ENCODE results near the gene ATP6V0B. TPM values are rescaled to one million over a fixed set of nuclear protein-coding genes. Genes with fewer than 3 reads are reported as not detected.
A peak's percentile ranks its signal among the peaks of the same experiment; 100 is the strongest.

Gene ATP6V0B
- total and polyA plus RNA-seq, 2 of the 13 experiments (the other 11 are each of a cell fraction or from before 2014, with no cell fraction given): 157 to 161 TPM

GRCh38 chr1:43974443-43975248 lies at the start of gene ATP6V0B (continued):
- TF ChIP-seq ZNF557 (CRISPR knock-in tag; IDR thresholded peaks at IDR 0.05) (no peak), MED8 (CRISPR knock-in tag; IDR thresholded peaks at IDR 0.05; ENCODE audit: insufficient replicate concordance) (peak; percentile 58), CERS6 (CRISPR knock-in tag; IDR thresholded peaks at IDR 0.05) (no peak), ARID5B (CRISPR knock-in tag; IDR thresholded peaks at IDR 0.05) (no peak), PHF21A (CRISPR knock-in tag; IDR thresholded peaks at IDR 0.05) (peak; percentile 75; the same call in 1 of the 2 replicates), TMF1 (CRISPR knock-in tag; IDR thresholded peaks at IDR 0.05; ENCODE audit: low read depth) (peak; percentile 73; the same call in 1 of the 2 replicates), MXI1 (IDR thresholded peaks at IDR 0.05; ENCODE audit: borderline replicate concordance, low read depth, low read length) (peak; percentile 84; the same call in 1 of the 3 replicates), MXD4 (CRISPR knock-in tag; IDR thresholded peaks at IDR 0.05) (peak; percentile 84), XBP1 (CRISPR knock-in tag; IDR thresholded peaks at IDR 0.05) (no peak), ZNF275 (CRISPR knock-in tag; IDR thresholded peaks at IDR 0.05; ENCODE audit: borderline replicate concordance) (peak; percentile 89; the same call in 1 of the 2 replicates), DMAP1 (CRISPR knock-in tag; IDR thresholded peaks at IDR 0.05) (peak; percentile 70; the same call in 1 of the 2 replicates), ZFY (CRISPR knock-in tag; IDR thresholded peaks at IDR 0.05) (peak; percentile 90), IKZF5 (CRISPR knock-in tag; IDR thresholded peaks at IDR 0.05) (no peak; the same call in none of the 2 replicates), SP4 (CRISPR knock-in tag; IDR thresholded peaks at IDR 0.05) (peak; percentile 59; the same call in 1 of the 2 replicates), SMAD3 (CRISPR knock-in tag; IDR thresholded peaks at IDR 0.05) (no peak), TGIF2 (CRISPR knock-in tag; IDR thresholded peaks at IDR 0.05) (peak; percentile 68; the same call in 1 of the 2 replicates), ZNF263 (CRISPR knock-in tag; IDR thresholded peaks at IDR 0.05) (peak; percentile 16; the same call in 1 of the 2 replicates), ETS1 (CRISPR knock-in tag; IDR thresholded peaks at IDR 0.05) (no peak), ZNF883 (CRISPR knock-in tag; IDR thresholded peaks at IDR 0.05; ENCODE audit: not compliant biosample characterization) (peak; percentile 75)

Data from HepG2 (cell line).